K562 (cell line): ENCODE measurements around the gene DTL.

Experiments used
- CTCF ChIP-seq, 3 experiments: IDR thresholded peaks in 2 of 3; conservative IDR thresholded peaks in 1 of 3; 2 replicates each; pipeline ENCODE4 v1.5.1; 2011 to 2012; ENCODE audit warnings: low read length in 3 of 3, mild to moderate bottlenecking in 3 of 3, control low read depth in 2 of 3, improper control_type of control experiment in 1 of 3, inconsistent platforms in 1 of 3, low read depth in 1 of 3, mixed read lengths in 1 of 3, moderate library complexity in 1 of 3; ENCODE audit not compliant: insufficient read depth in 2 of 3
- DDX20 ChIP-seq: fragments of 450-650 bp; IDR thresholded peaks from 2 replicates; pipeline ENCODE4 v1.6.1; 2016; ENCODE audit warnings: missing genetic modification characterization, low read depth, mild to moderate bottlenecking, missing compliant biosample characterization, moderate library complexity
- ELF1 ChIP-seq: fragments of 200-800 bp; sonication (Bioruptor generic); IDR thresholded peaks from 2 replicates; pipeline ENCODE4 v1.6.1; 2016; ENCODE audit warnings: missing genetic modification characterization, missing compliant biosample characterization
- FOS ChIP-seq: IDR thresholded peaks from 3 replicates; pipeline ENCODE4 v1.6.1; 2011; ENCODE audit not compliant: insufficient read length; ENCODE audit errors: extremely low read depth
- FOXJ3 ChIP-seq: sonication (generic); formaldehyde crosslinking; IDR thresholded peaks from 2 replicates; pipeline ENCODE4 v1.4.0; 2020; ENCODE audit warnings: mild to moderate bottlenecking, missing genetic modification reagents
- KLF16 ChIP-seq: IDR thresholded peaks from 2 replicates; pipeline ENCODE4 v1.6.1; 2016; ENCODE audit warnings: antibody characterized with exemption
- PATZ1 ChIP-seq: fragments of 250-450 bp; sonication (Bioruptor Pico); IDR thresholded peaks from 2 replicates; pipeline ENCODE4 v1.5.0; 2020; ENCODE audit warnings: mild to moderate bottlenecking, borderline replicate concordance
- POLR2AphosphoS5 ChIP-seq: IDR thresholded peaks from 2 replicates; pipeline ENCODE4 v1.6.1; 2011; ENCODE audit warnings: mild to moderate bottlenecking, low read depth, low read length, moderate library complexity; ENCODE audit not compliant: control insufficient read depth, insufficient read depth
- SMARCA4 ChIP-seq: fragments of 450-650 bp; IDR thresholded peaks from 2 replicates; pipeline ENCODE4 v1.6.1; 2016
- TAF1 ChIP-seq: IDR thresholded peaks from 2 replicates; pipeline ENCODE4 v1.6.1; 2011; ENCODE audit warnings: mild to moderate bottlenecking, low read length, moderate library complexity; ENCODE audit not compliant: insufficient read depth, control insufficient read depth, severe bottlenecking; ENCODE audit errors: extremely low read depth
- ZNF511 ChIP-seq: sonication (generic); formaldehyde crosslinking; IDR thresholded peaks from 2 replicates; pipeline ENCODE4 v1.8.0; 2022; ENCODE audit warnings: mild to moderate bottlenecking, missing genetic modification reagents
- TF ChIP-seq, protein P1 (sequence below): fragments of 250-450 bp; sonication (Bioruptor Pico); IDR thresholded peaks from 2 replicates; pipeline ENCODE4 v1.8.0; 2022; ENCODE audit warnings: moderate library complexity, mild to moderate bottlenecking, inconsistent platforms

- TF ChIP-seq CTCF (IDR thresholded peaks at IDR 0.05 in 2 of 3, conservative IDR thresholded peaks at IDR 0.05 in 1 of 3; ENCODE audit: insufficient read depth in 2 of 3, low read depth in 1 of 3, low read length in 3 of 3) (no peak), SMARCA4 (no peak), FOS (no peak), POLR2AphosphoS5 (no peak), ZNF511 (CRISPR knock-in tag) (no peak), TAF1 (no peak), PATZ1 (CRISPR knock-in tag) (no peak), DDX20 (tag) (no peak), ELF1 (tag) (no peak), KLF16 (no peak), FOXJ3 (CRISPR knock-in tag) (no peak)
- TF ChIP-seq, protein P1, sequence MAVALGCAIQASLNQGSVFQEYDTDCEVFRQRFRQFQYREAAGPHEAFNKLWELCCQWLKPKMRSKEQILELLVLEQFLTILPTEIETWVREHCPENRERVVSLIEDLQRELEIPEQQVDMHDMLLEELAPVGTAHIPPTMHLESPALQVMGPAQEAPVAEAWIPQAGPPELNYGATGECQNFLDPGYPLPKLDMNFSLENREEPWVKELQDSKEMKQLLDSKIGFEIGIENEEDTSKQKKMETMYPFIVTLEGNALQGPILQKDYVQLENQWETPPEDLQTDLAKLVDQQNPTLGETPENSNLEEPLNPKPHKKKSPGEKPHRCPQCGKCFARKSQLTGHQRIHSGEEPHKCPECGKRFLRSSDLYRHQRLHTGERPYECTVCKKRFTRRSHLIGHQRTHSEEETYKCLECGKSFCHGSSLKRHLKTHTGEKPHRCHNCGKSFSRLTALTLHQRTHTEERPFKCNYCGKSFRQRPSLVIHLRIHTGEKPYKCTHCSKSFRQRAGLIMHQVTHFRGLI = no peak
Measured at GRCh38 chr1:212119397-212119837, 83.9 kb downstream of the DTL start.
